ENCODE data around the gene AFMID.

Gene AFMID

GRCh38 chr17:78230996-78231935 is 44.1 kb downstream of the AFMID start, which contains the start of gene TMEM235:
TMEM235 (plus strand) TSS chr17:78231631; CDS start chr17:78232024, 393 bp downstream.
- Histone ChIP-seq H3K18ac (ENCODE audit: low read length) (peak within 1 kb of the TSS; percentile 81), H2AK5ac (ENCODE audit: low read depth, low read length) (peak within 1 kb of the TSS; percentile 60), H3K4me3 (ENCODE audit: low read length in 2 of 2) (peak within 1 kb of the TSS; percentile 19 to 71), H3K27me3 (ENCODE audit: control insufficient read depth in 3 of 3, insufficient read depth in 3 of 3, low read depth in 1 of 3, low read length in 3 of 3) (peaks cover 6 to 39% (median 29%) of the 10 kb centered on the region in 3 experiments), H3K4me1 (ENCODE audit: control insufficient read depth in 2 of 2, insufficient read depth in 1 of 2, low read depth in 1 of 2, low read length in 2 of 2) (peaks cover 0 to 4% of the 10 kb centered on the region in 2 donors), H3K27ac (replicated peaks; ENCODE audit: low read length) (no peak within 1 kb of the TSS), H3K79me1 (ENCODE audit: low read depth, low read length) (peaks cover 1% of the 10 kb centered on the region), H3K14ac (ENCODE audit: low read length) (no peak within 1 kb of the TSS), H2BK12ac (ENCODE audit: low read length) (no peak within 1 kb of the TSS), H2BK15ac (ENCODE audit: low read length) (peak within 1 kb of the TSS; percentile 23), H3K9me3 (replicated peaks in 1 of 2; ENCODE audit: control insufficient read depth in 2 of 2, insufficient read depth in 1 of 2, low read depth in 1 of 2, low read length in 2 of 2) (peaks cover 0 to 4% of the 10 kb centered on the region in 2 donors), H3K4me2 (ENCODE audit: insufficient read depth, low read length, poor library complexity, severe bottlenecking) (peak within 1 kb of the TSS; percentile 58), H3K9ac (ENCODE audit: low read depth, low read length, poor library complexity) (peak within 1 kb of the TSS; percentile 75), H3K4ac (ENCODE audit: low read length) (peak within 1 kb of the TSS; percentile 6), H2BK5ac (ENCODE audit: low read length) (peak within 1 kb of the TSS; percentile 60), H3K23ac (ENCODE audit: low read depth, low read length, poor library complexity) (peak within 1 kb of the TSS; percentile 77), H2BK120ac (ENCODE audit: low read depth, low read length) (no peak within 1 kb of the TSS), H3K36me3 (replicated peaks in 1 of 2; ENCODE audit: control insufficient read depth in 2 of 2, insufficient read depth in 2 of 2, low read length in 2 of 2) (no peaks in the 10 kb centered on the region), H4K91ac (ENCODE audit: low read depth, low read length, poor library complexity) (no peak within 1 kb of the TSS), H2AFZ (ENCODE audit: low read length) (peak within 1 kb of the TSS; percentile 83), H4K8ac (ENCODE audit: low read depth, low read length) (no peak within 1 kb of the TSS)
- no CpG with 5 or more reads among the region's 52 CpGs for WGBS, 2 donors (ENCODE audit: extremely low coverage in 2 of 2, insufficient read length in 2 of 2, insufficient replicate concordance in 1 of 2)
- no peak for DNase-seq (ENCODE audit: low spot score)

GRCh38 chr17:78231991-78232858 is 45.1 kb downstream of the AFMID start:
- peaks cover 0 to 6% of the 10 kb centered on the region in 2 donors for H3K4me1 ChIP-seq (ENCODE audit: control insufficient read depth in 2 of 2, insufficient read depth in 1 of 2, low read depth in 1 of 2, low read length in 2 of 2)
- H3K27ac ChIP-seq (replicated peaks; ENCODE audit: low read length): no peak overlapping the region
- no peak overlapping the region for H3K14ac ChIP-seq (ENCODE audit: low read length)
- no peak overlapping the region for H2BK120ac ChIP-seq (ENCODE audit: low read depth, low read length)
- peak overlapping the region; percentile 58 for H3K4me2 ChIP-seq (ENCODE audit: insufficient read depth, low read length, poor library complexity, severe bottlenecking)
- no peak overlapping the region for H4K91ac ChIP-seq (ENCODE audit: low read depth, low read length, poor library complexity)
- H3K18ac ChIP-seq (ENCODE audit: low read length): peak overlapping the region; percentile 52
- H2AFZ ChIP-seq (ENCODE audit: low read length): peak overlapping the region; percentile 83
- H3K27me3 ChIP-seq (ENCODE audit: control insufficient read depth in 3 of 3, insufficient read depth in 3 of 3, low read depth in 1 of 3, low read length in 3 of 3): peaks cover 6 to 39% (median 29%) of the 10 kb centered on the region in 3 experiments
- no peaks in the 10 kb centered on the region for H3K36me3 ChIP-seq (replicated peaks in 1 of 2; ENCODE audit: control insufficient read depth in 2 of 2, insufficient read depth in 2 of 2, low read length in 2 of 2)
- H3K4me3 ChIP-seq (ENCODE audit: low read length in 2 of 2): peak overlapping the region in 1 of 2 donors; percentile 71
- peak overlapping the region; percentile 21 for H2AK5ac ChIP-seq (ENCODE audit: low read depth, low read length)
- no peak overlapping the region for H2BK12ac ChIP-seq (ENCODE audit: low read length)
- peak overlapping the region; percentile 23 for H2BK15ac ChIP-seq (ENCODE audit: low read length)
- no CpG with 5 or more reads among the region's 55 CpGs for WGBS, 2 donors (ENCODE audit: extremely low coverage in 2 of 2, insufficient read length in 2 of 2, insufficient replicate concordance in 1 of 2)
- H3K9ac ChIP-seq (ENCODE audit: low read depth, low read length, poor library complexity): no peak overlapping the region
- DNase-seq (ENCODE audit: low spot score): no peak
- no peak overlapping the region for H4K8ac ChIP-seq (ENCODE audit: low read depth, low read length)
- peaks cover 0 to 3% of the 10 kb centered on the region in 2 donors for H3K9me3 ChIP-seq (replicated peaks in 1 of 2; ENCODE audit: control insufficient read depth in 2 of 2, insufficient read depth in 1 of 2, low read depth in 1 of 2, low read length in 2 of 2)
- no peak overlapping the region for H2BK5ac ChIP-seq (ENCODE audit: low read length)
- no peak overlapping the region for H3K4ac ChIP-seq (ENCODE audit: low read length)
- no peak overlapping the region for H3K23ac ChIP-seq (ENCODE audit: low read depth, low read length, poor library complexity)
- H3K79me1 ChIP-seq (ENCODE audit: low read depth, low read length): peaks cover 1% of the 10 kb centered on the region

GRCh38 chr17:78232859-78233173 is 45.7 kb downstream of the AFMID start:
- Histone ChIP-seq H3K27me3 (ENCODE audit: control insufficient read depth in 3 of 3, insufficient read depth in 3 of 3, low read depth in 1 of 3, low read length in 3 of 3) (peaks cover 6 to 42% (median 29%) of the 10 kb centered on the region in 3 experiments), H3K4ac (ENCODE audit: low read length) (no peak overlapping the region), H3K4me3 (ENCODE audit: low read length in 2 of 2) (peak overlapping the region in 1 of 2 donors; percentile 37), H3K4me2 (ENCODE audit: insufficient read depth, low read length, poor library complexity, severe bottlenecking) (no peak overlapping the region), H2AFZ (ENCODE audit: low read length) (no peak overlapping the region), H3K4me1 (ENCODE audit: control insufficient read depth in 2 of 2, insufficient read depth in 1 of 2, low read depth in 1 of 2, low read length in 2 of 2) (peaks cover 0 to 7% of the 10 kb centered on the region in 2 donors), H4K8ac (ENCODE audit: low read depth, low read length) (no peak overlapping the region), H3K23ac (ENCODE audit: low read depth, low read length, poor library complexity) (no peak overlapping the region), H3K18ac (ENCODE audit: low read length) (no peak overlapping the region), H2BK120ac (ENCODE audit: low read depth, low read length) (no peak overlapping the region), H2BK12ac (ENCODE audit: low read length) (no peak overlapping the region), H3K36me3 (replicated peaks in 1 of 2; ENCODE audit: control insufficient read depth in 2 of 2, insufficient read depth in 2 of 2, low read length in 2 of 2) (no peaks in the 10 kb centered on the region), H3K27ac (replicated peaks; ENCODE audit: low read length) (no peak overlapping the region), H2BK15ac (ENCODE audit: low read length) (peak overlapping the region; percentile 23), H3K9ac (ENCODE audit: low read depth, low read length, poor library complexity) (no peak overlapping the region), H4K91ac (ENCODE audit: low read depth, low read length, poor library complexity) (no peak overlapping the region), H3K79me1 (ENCODE audit: low read depth, low read length) (peaks cover 1% of the 10 kb centered on the region), H2AK5ac (ENCODE audit: low read depth, low read length) (no peak overlapping the region), H3K9me3 (replicated peaks in 1 of 2; ENCODE audit: control insufficient read depth in 2 of 2, insufficient read depth in 1 of 2, low read depth in 1 of 2, low read length in 2 of 2) (peaks cover 0 to 3% of the 10 kb centered on the region in 2 donors), H2BK5ac (ENCODE audit: low read length) (no peak overlapping the region), H3K14ac (ENCODE audit: low read length) (no peak overlapping the region)
- no CpG with 5 or more reads among the region's 2 CpGs for WGBS, 2 donors (ENCODE audit: extremely low coverage in 2 of 2, insufficient read length in 2 of 2, insufficient replicate concordance in 1 of 2)
- no peak for DNase-seq (ENCODE audit: low spot score)

Data from neuronal stem cell (in vitro differentiated cells).